Measurements from ENCODE around the gene CLDN16. TPM values are rescaled to one million over a fixed set of nuclear protein-coding genes. Genes with fewer than 3 reads are reported as not detected.

Gene CLDN16
- total RNA-seq, 4 donors from 2014 or later: 0.27 to 3.3 (median 0.47) TPM

DNA sequence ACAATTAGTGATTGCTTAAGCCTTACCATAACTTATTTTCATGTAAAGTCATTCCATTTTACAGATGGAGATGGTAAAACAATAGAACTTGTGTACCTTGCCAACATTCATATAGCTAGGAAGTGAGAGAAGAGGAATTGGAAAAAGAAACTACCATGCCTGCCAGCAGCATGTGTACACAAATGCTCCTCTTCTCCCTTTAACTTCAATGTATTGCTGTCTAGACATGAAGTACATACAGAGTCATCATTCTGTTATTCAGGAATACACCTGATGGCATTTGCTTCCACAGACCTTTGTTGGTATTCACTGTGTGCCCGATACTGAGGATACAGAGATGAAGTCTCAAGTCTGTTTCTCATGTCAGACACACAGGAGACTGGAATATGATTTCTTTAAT, 68.8 kb downstream of the CLDN16 start:
- no peak overlapping the region for H3K27ac ChIP-seq
- H3K9me3 ChIP-seq: no peaks in the 10 kb centered on the region
- no peaks in the 10 kb centered on the region for H3K36me3 ChIP-seq
- intact Hi-C loops (cut with DNase I): no loop called here
- H3K4me3 ChIP-seq (replicated peaks in 1 of 3): no peak overlapping the region
- WGBS, 2 donors: 95 to 100% methylated on average over 1 of the region's 1 CpG
- H3K4me1 ChIP-seq: no peaks in the 10 kb centered on the region
- TF ChIP-seq POLR2A (IDR thresholded peaks at IDR 0.05): no peak
- TF ChIP-seq, protein P1, sequence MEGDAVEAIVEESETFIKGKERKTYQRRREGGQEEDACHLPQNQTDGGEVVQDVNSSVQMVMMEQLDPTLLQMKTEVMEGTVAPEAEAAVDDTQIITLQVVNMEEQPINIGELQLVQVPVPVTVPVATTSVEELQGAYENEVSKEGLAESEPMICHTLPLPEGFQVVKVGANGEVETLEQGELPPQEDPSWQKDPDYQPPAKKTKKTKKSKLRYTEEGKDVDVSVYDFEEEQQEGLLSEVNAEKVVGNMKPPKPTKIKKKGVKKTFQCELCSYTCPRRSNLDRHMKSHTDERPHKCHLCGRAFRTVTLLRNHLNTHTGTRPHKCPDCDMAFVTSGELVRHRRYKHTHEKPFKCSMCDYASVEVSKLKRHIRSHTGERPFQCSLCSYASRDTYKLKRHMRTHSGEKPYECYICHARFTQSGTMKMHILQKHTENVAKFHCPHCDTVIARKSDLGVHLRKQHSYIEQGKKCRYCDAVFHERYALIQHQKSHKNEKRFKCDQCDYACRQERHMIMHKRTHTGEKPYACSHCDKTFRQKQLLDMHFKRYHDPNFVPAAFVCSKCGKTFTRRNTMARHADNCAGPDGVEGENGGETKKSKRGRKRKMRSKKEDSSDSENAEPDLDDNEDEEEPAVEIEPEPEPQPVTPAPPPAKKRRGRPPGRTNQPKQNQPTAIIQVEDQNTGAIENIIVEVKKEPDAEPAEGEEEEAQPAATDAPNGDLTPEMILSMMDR (IDR thresholded peaks at IDR 0.05): no peak
- DNase-seq: no peak
- no peaks in the 10 kb centered on the region for H3K27me3 ChIP-seq

DNA sequence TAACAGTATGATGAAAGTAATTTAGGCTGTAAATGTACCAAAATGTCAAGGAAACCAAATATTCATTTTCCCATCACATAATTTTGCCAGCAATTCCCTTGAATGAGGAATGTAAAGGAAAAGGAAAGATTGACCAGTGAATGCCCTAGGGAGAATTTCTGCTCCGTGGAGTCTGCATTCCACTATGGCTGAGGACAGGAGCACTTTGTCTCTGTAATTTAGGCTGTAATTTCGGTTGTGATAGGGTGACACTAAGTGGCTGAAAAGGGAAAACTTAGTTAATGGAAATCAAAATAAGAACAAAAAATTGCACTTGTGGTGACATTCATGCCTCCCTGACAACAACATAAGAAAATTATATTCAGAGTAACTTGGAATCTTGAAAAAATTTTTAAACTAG, 70.1 kb downstream of the CLDN16 start:
- Histone ChIP-seq H3K36me3 (no peaks in the 10 kb centered on the region), H3K27ac (no peak overlapping the region), H3K4me1 (no peaks in the 10 kb centered on the region), H3K4me3 (replicated peaks in 1 of 3) (no peak overlapping the region), H3K9me3 (no peaks in the 10 kb centered on the region), H3K27me3 (no peaks in the 10 kb centered on the region)
- DNase-seq: no peak
- TF ChIP-seq, protein P1 (IDR thresholded peaks at IDR 0.05): no peak
- TF ChIP-seq POLR2A (IDR thresholded peaks at IDR 0.05): no peak
- intact Hi-C loops (cut with DNase I): no loop called here
- 20 to 25% methylated on average over 2 of the region's 2 CpGs for WGBS, 2 donors

Other genes starting within 250 kb of the CLDN16 start
- 10 to 100 TPM in 2 of 4 donors, 1 to 10 TPM in 2; 5.1 to 29.2 (median 8.5) TPM for gene CLDN1, start 65.7 kb upstream of the CLDN16 start, total RNA-seq
- gene TMEM207, start 61.7 kb downstream of the CLDN16 start, total RNA-seq: not detected
- gene IL1RAP, start 125.9 kb downstream of the CLDN16 start, total RNA-seq: 10 to 100 TPM in 2 of 4 donors, 1 to 10 TPM in 2; 4.9 to 16.9 (median 10.8) TPM